Natural killer cell (primary cell): ENCODE data around the gene VAV1. TPM values are rescaled to one million over a fixed set of nuclear protein-coding genes. Genes with fewer than 3 reads are reported as not detected.

Experiments
- ATAC-seq, 3 donors: fragments of 150-1000 bp in 2 of 3; fragments of 200-7000 bp in 1 of 3; cut with Tn5 transposase; 1 replicate in 1 of 3; 2 replicates in 2 of 3; pipeline ENCODE4 v1.10.0; 2021; ENCODE audit warnings: mild to moderate bottlenecking in 2 of 3, moderate library complexity in 2 of 3
- DNase-seq, 2 donors: peaks; one replicate each; pipeline versions ENCODE4 v3.0.0 to v3.0.0-alpha.2; 2013 to 2021; ENCODE audit warnings: mixed read lengths in 1 of 2
- H3K27ac ChIP-seq: one replicate; pipeline ENCODE4 v1.5.1; 2013; ENCODE audit warnings: mild to moderate bottlenecking, low read length
- H3K27me3 ChIP-seq: one replicate; pipeline ENCODE4 v1.6.1; 2013; ENCODE audit warnings: low read length; ENCODE audit not compliant: control insufficient read depth, insufficient read depth
- H3K36me3 ChIP-seq: one replicate; pipeline ENCODE4 v1.6.1; 2013; ENCODE audit warnings: low read length; ENCODE audit not compliant: control insufficient read depth, insufficient read depth
- H3K4me1 ChIP-seq: one replicate; pipeline ENCODE4 v1.6.1; 2013; ENCODE audit warnings: low read length; ENCODE audit not compliant: control insufficient read depth, insufficient read depth
- H3K4me3 ChIP-seq: one replicate; pipeline ENCODE4 v1.5.1; 2013; ENCODE audit warnings: low read length
- H3K9me3 ChIP-seq: one replicate; pipeline ENCODE4 v1.6.1; 2013; ENCODE audit warnings: low read length; ENCODE audit not compliant: control insufficient read depth, insufficient read depth
- H3K27ac Mint-ChIP-seq, 2 donors: one replicate each; pipeline ENCODE4 v1.8.0; 2022; ENCODE audit warnings: mild to moderate bottlenecking in 2 of 2, mixed read lengths in 2 of 2, moderate library complexity in 1 of 2
- H3K27me3 Mint-ChIP-seq, 2 donors: one replicate each; pipeline ENCODE4 v1.8.0; 2022; ENCODE audit warnings: low read depth in 2 of 2, mixed read lengths in 2 of 2
- H3K36me3 Mint-ChIP-seq: one replicate; pipeline ENCODE4 v1.8.0; 2022; ENCODE audit warnings: mixed read lengths
- H3K4me1 Mint-ChIP-seq, 2 donors: one replicate each; pipeline ENCODE4 v1.8.0; 2022; ENCODE audit warnings: mixed read lengths in 2 of 2
- H3K4me3 Mint-ChIP-seq: one replicate; pipeline ENCODE4 v1.8.0; 2022; ENCODE audit warnings: mild to moderate bottlenecking, moderate library complexity, mixed read lengths
- H3K9me3 Mint-ChIP-seq, 2 donors: one replicate each; pipeline ENCODE4 v1.8.0; 2022; ENCODE audit warnings: mixed read lengths in 2 of 2
- WGBS: methylation state at CpG from one replicate; pipeline ENCODE4 v1.1.7; 2013; ENCODE audit warnings: missing lambda C conversion rate; ENCODE audit not compliant: insufficient coverage; 5-methylcytosine and 5-hydroxymethylcytosine counted together
- intact Hi-C: fragments of 100-400 bp; cut with micrococcal nuclease; formaldehyde crosslinking; loops from one replicate; pipeline ENCODE4 v1.14.2; 2022
- total RNA-seq, 4 donors: library from RNA; stranded (reverse); fragments of 120-200 nt in 1 of 4; gene quantifications; one replicate each; pipeline versions ENCODE4 v1.2.3 to v1.2.4, GENCODE V29; 2013 to 2022
- TF ChIP-seq, protein P1 (sequence below): fragments of 200-600 bp; IDR thresholded peaks from one replicate; pipeline ENCODE4 v1.8.0; 2022; ENCODE audit warnings: antibody characterized with exemption

Gene VAV1
- total RNA-seq, 3 donors from 2014 or later (not counting 1 experiment from before 2014, with no cell fraction given): 141 to 167 (median 164) TPM

- Histone ChIP-seq H3K27ac (no peak overlapping the region), H3K36me3 (peaks cover 46% of the 10 kb centered on the region), H3K4me3 (no peak overlapping the region), H3K4me1 (no peaks in the 10 kb centered on the region), H3K9me3 (no peaks in the 10 kb centered on the region), H3K27me3 (no peaks in the 10 kb centered on the region)
- ATAC-seq: no peak
- Mint-ChIP-seq H3K36me3 (peaks cover 6% of the 10 kb centered on the region), H3K27me3 (no peaks in the 10 kb centered on the region), H3K27ac (no peak overlapping the region), H3K9me3 (peaks cover 0 to 3% of the 10 kb centered on the region in 2 donors), H3K4me3 (no peak overlapping the region), H3K4me1 (peaks cover 17 to 28% of the 10 kb centered on the region in 2 donors)
- 98% methylated on average over 16 of the region's 17 CpGs for whole genome bisulfite sequencing
- TF ChIP-seq, protein P1, sequence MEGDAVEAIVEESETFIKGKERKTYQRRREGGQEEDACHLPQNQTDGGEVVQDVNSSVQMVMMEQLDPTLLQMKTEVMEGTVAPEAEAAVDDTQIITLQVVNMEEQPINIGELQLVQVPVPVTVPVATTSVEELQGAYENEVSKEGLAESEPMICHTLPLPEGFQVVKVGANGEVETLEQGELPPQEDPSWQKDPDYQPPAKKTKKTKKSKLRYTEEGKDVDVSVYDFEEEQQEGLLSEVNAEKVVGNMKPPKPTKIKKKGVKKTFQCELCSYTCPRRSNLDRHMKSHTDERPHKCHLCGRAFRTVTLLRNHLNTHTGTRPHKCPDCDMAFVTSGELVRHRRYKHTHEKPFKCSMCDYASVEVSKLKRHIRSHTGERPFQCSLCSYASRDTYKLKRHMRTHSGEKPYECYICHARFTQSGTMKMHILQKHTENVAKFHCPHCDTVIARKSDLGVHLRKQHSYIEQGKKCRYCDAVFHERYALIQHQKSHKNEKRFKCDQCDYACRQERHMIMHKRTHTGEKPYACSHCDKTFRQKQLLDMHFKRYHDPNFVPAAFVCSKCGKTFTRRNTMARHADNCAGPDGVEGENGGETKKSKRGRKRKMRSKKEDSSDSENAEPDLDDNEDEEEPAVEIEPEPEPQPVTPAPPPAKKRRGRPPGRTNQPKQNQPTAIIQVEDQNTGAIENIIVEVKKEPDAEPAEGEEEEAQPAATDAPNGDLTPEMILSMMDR: no peak
- intact Hi-C loops: no loop called here
- DNase-seq: no peak
Measured at GRCh38 chr19:6821639-6822310, 49.3 kb downstream of the VAV1 start.

DNA sequence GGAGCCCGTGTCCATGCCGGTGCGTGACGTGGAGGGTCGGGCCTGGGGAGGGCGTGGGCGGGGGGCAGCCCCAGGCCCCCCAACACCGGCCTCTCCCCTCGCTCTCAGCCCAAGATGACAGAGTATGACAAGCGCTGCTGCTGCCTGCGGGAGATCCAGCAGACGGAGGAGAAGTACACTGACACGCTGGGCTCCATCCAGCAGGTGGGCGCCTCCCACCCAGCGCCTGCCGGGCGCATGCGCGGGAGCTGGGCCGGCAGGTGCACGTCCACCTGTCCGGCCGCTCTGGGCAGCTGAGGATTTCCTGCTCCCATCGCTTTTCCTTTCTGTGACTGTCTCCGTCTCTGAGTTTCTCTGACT, 49.8 kb downstream of the VAV1 start:
- Histone ChIP-seq H3K27me3 (no peaks in the 10 kb centered on the region), H3K9me3 (no peaks in the 10 kb centered on the region), H3K4me3 (no peak overlapping the region), H3K36me3 (peaks cover 51% of the 10 kb centered on the region), H3K27ac (no peak overlapping the region), H3K4me1 (no peaks in the 10 kb centered on the region)
- no peak overlapping the region for H3K27ac Mint-ChIP-seq
- no peak for ATAC-seq
- H3K27me3 Mint-ChIP-seq: no peaks in the 10 kb centered on the region
- TF ChIP-seq, protein P1: no peak
- 98% methylated on average over 23 of the region's 25 CpGs for WGBS
- no peak for DNase-seq
- peaks cover 14 to 26% of the 10 kb centered on the region in 2 donors for H3K4me1 Mint-ChIP-seq
- H3K4me3 Mint-ChIP-seq: no peak overlapping the region
- H3K36me3 Mint-ChIP-seq: peaks cover 6% of the 10 kb centered on the region
- intact Hi-C loops: no loop called here
- peaks cover 0 to 3% of the 10 kb centered on the region in 2 donors for H3K9me3 Mint-ChIP-seq

GRCh38 chr19:6825076-6825774, 52.7 kb downstream of the VAV1 start:
- intact Hi-C loops: no loop called here

More at GRCh38 chr19:6825076-6825774, 52.7 kb downstream of the VAV1 start:
- Mint-ChIP-seq H3K4me1 (peaks cover 0 to 23% of the 10 kb centered on the region in 2 donors), H3K9me3 (no peaks in the 10 kb centered on the region), H3K4me3 (no peak overlapping the region), H3K27ac (peak overlapping the region in 1 of 2 donors; percentile 33), H3K27me3 (no peaks in the 10 kb centered on the region), H3K36me3 (no peaks in the 10 kb centered on the region)
- Histone ChIP-seq H3K27me3 (no peaks in the 10 kb centered on the region), H3K4me1 (peaks cover 3% of the 10 kb centered on the region), H3K4me3 (no peak overlapping the region), H3K36me3 (peaks cover 70% of the 10 kb centered on the region), H3K27ac (no peak overlapping the region), H3K9me3 (no peaks in the 10 kb centered on the region)
- TF ChIP-seq, protein P1: no peak
- DNase-seq: no peak
- no peak for ATAC-seq
- WGBS: 99% methylated on average over 12 of the region's 12 CpGs
